GM21723 (cell line): Measurements from ENCODE around the gene IGSF1.
"Not testable (repeated sequence)": the region's sequence is repeated elsewhere in the genome, so short reads cannot be mapped to it uniquely, and the experiment has no call there.

Source experiments
- ATAC-seq: cut with Tn5 transposase; IDR thresholded peaks from one replicate; pipeline ENCODE4 v1.9.1; 2021; ENCODE audit warnings: mild to moderate bottlenecking, moderate library complexity; ENCODE audit not compliant: unreplicated experiment

The IGSF1 gene

GRCh38 chrX:131273011-131273410, 16.1 kb downstream of the IGSF1 start:
- ATAC-seq, result no peak

- ATAC-seq, result no peak
These were observed 17.3 kb downstream of the IGSF1 start for GRCh38 chrX:131271826-131272225.

GRCh38 chrX:131271274-131271673, 17.8 kb downstream of the IGSF1 start:
- no peak for ATAC-seq

GRCh38 chrX:131270080-131270479, 19.0 kb downstream of the IGSF1 start:
- no peak for ATAC-seq

GRCh38 chrX:131264665-131265064, 24.4 kb downstream of the IGSF1 start:
- ATAC-seq, result no peak

GRCh38 chrX:131264053-131264452, 25.1 kb downstream of the IGSF1 start:
- ATAC-seq, result no peak

GRCh38 chrX:131262738-131263679, 26.1 kb downstream of the IGSF1 start:
- no peak for ATAC-seq

GRCh38 chrX:131262200-131262599, 26.9 kb downstream of the IGSF1 start:
- ATAC-seq, result no peak

- no peak for ATAC-seq
These were observed 31.7 kb downstream of the IGSF1 start for GRCh38 chrX:131257367-131257766.

- not testable (repeated sequence) for ATAC-seq
These were observed 37.9 kb downstream of the IGSF1 start for GRCh38 chrX:131250984-131251738.

- no peak for ATAC-seq
These were observed 50.0 kb downstream of the IGSF1 start for GRCh38 chrX:131239057-131239456.

GRCh38 chrX:131237363-131237762, 51.7 kb downstream of the IGSF1 start:
- ATAC-seq, result no peak

GRCh38 chrX:131235768-131236545, 53.1 kb downstream of the IGSF1 start:
- no peak for ATAC-seq

- ATAC-seq, result no peak
These were observed 61.5 kb downstream of the IGSF1 start for GRCh38 chrX:131227608-131228007.

- no peak for ATAC-seq
These were observed 62.5 kb downstream of the IGSF1 start for GRCh38 chrX:131226591-131226990.

- no peak for ATAC-seq
These were observed 64.0 kb downstream of the IGSF1 start for GRCh38 chrX:131225078-131225477.
